RWPE1 (cell line): ENCODE measurements around the gene SLC39A11.
"Not testable (repeated sequence)": the region's sequence is repeated elsewhere in the genome, so short reads cannot be mapped to it uniquely, and the experiment has no call there.

Source experiments
- CTCF ChIA-PET: fragments of 350-600 bp; sonication (Branson Sonifier 250); formaldehyde crosslinking; extraction: SDS; loops from one replicate; lab custom pipeline; 2021; lab: Yijun Ruan, JAX
- POLR2A ChIA-PET: fragments of 400-600 bp; formaldehyde crosslinking; extraction: SDS; loops from one replicate; lab custom pipeline; 2020; ENCODE audit warnings: antibody characterized with exemption; ENCODE audit not compliant: low non-redundant PET; lab: Yijun Ruan, JAX
- DNase-seq: peaks from one replicate; pipeline ENCODE4 v3.0.0; 2012; ENCODE audit warnings: low spot score
- H3K27ac ChIP-seq: fragments of 450-650 bp; 2 replicates; pipeline ENCODE4 v1.5.1; 2017
- CTCF ChIP-seq: fragments of 450-650 bp; conservative IDR thresholded peaks from 2 replicates; pipeline ENCODE4 v1.5.1; 2017; ENCODE audit warnings: low read depth, mild to moderate bottlenecking

Gene SLC39A11

GRCh38 chr17:73003487-73003886, 89.0 kb downstream of the SLC39A11 start:
- POLR2A ChIA-PET, result no interaction called here
- CTCF ChIA-PET, result interaction anchor here (0.7 kb wide), 1 partner anchor 475 kb away, joined by 5 read pairs; no protein-coding TSS in a partner anchor
- TF ChIP-seq CTCF, result no peak
- peak; percentile 26 for DNase-seq
- no peak overlapping the region for H3K27ac ChIP-seq

- CTCF ChIA-PET, result no interaction called here
- no peak for DNase-seq
- H3K27ac ChIP-seq, result no peak overlapping the region
- no peak for TF ChIP-seq CTCF
- POLR2A ChIA-PET, result no interaction called here
Measured at GRCh38 chr17:73000832-73001231, 91.7 kb downstream of the SLC39A11 start.

DNA sequence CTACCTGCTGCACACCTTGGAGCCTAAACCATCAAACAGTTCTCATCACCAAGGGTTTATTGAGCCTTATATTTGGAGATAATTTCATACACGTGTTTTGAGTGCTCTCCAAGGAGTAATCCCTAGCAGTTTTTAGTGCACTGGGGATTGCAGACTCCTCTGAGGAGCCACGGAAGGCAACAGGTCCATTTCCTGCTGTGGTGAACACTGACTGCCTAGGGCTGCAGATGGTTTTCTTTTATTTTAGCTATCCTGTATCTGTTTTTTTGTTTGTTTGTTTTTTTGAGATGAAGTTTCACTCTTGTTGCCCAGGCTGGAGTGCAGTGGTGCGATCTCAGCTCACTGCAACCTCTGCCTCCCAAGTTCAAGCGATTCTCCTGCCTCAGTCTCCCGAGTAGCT, 93.0 kb downstream of the SLC39A11 start:
- DNase-seq, H3K27ac ChIP-seq, CTCF ChIA-PET, POLR2A ChIA-PET: not testable (repeated sequence)

DNA sequence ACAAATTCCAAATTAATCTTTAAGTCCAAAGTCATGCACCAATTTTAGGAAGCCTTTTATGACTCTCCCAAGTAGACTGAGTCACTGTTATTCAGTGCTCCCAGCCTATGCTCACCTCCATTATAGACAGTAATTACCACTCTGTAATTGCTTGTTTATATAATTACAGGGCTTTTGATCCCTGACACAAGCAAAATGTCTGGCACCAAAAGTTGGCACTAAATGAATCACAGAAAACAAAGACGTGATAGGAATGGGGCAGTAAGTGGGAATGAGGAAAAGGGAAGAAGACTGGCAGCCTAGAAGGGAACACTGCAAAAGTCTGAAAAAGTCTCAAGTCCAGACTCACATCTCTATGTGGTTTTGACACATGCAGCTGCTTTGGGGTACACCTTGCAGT, 94.1 kb downstream of the SLC39A11 start:
- H3K27ac ChIP-seq, result no peak overlapping the region
- ChIA-PET CTCF (no interaction called here), POLR2A (no interaction called here)
- no peak for TF ChIP-seq CTCF
- DNase-seq, result no peak

DNA sequence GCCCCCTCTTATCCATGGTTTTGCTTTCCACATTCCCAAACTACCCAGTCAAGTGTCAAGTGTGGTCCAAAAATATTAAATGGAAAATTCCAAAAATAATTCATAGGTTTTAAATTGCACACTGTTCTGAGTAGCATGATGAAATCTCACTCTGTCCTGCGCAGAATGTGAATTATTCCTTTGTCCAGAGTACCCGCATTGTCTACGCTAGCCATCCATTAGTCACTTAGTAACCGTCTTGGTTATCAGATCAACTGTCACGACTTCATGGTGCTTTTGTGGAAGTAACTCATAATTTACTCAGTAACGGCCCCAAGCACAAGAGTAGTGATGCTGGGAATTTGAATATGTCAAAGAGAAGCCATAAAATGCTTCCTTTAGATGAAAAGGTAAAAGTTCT, 94.9 kb downstream of the SLC39A11 start:
- no peak overlapping the region for H3K27ac ChIP-seq
- DNase-seq, result no peak
- CTCF ChIA-PET, result no interaction called here
- POLR2A ChIA-PET, result no interaction called here
- no peak for TF ChIP-seq CTCF

- TF ChIP-seq CTCF, result no peak
- DNase-seq, result no peak
- CTCF ChIA-PET, result no interaction called here
- H3K27ac ChIP-seq, result no peak overlapping the region
- POLR2A ChIA-PET, result no interaction called here
Measured at GRCh38 chr17:72996791-72997190, 95.7 kb downstream of the SLC39A11 start.

GRCh38 chr17:72995008-72995656, 97.4 kb downstream of the SLC39A11 start:
- no peak for TF ChIP-seq CTCF
- ChIA-PET POLR2A (no interaction called here), CTCF (no interaction called here)
- no peak for DNase-seq
- no peak overlapping the region for H3K27ac ChIP-seq

GRCh38 chr17:72992783-72993467, 99.6 kb downstream of the SLC39A11 start:
- CTCF ChIA-PET, result interaction anchor here (0.7 kb wide), 1 partner anchor 14 kb away, joined by 3 read pairs; no protein-coding TSS in a partner anchor
- POLR2A ChIA-PET, H3K27ac ChIP-seq, DNase-seq: not testable (repeated sequence)
